HG02571 (cell line): Measurements from ENCODE around the gene SLC2A8.

ENCODE experiments used
- ATAC-seq: cut with Tn5 transposase; IDR thresholded peaks from one replicate; pipeline ENCODE4 v1.9.1; 2021; ENCODE audit warnings: mild to moderate bottlenecking, moderate library complexity; ENCODE audit not compliant: unreplicated experiment

The SLC2A8 gene, protein sequence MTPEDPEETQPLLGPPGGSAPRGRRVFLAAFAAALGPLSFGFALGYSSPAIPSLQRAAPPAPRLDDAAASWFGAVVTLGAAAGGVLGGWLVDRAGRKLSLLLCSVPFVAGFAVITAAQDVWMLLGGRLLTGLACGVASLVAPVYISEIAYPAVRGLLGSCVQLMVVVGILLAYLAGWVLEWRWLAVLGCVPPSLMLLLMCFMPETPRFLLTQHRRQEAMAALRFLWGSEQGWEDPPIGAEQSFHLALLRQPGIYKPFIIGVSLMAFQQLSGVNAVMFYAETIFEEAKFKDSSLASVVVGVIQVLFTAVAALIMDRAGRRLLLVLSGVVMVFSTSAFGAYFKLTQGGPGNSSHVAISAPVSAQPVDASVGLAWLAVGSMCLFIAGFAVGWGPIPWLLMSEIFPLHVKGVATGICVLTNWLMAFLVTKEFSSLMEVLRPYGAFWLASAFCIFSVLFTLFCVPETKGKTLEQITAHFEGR

DNA sequence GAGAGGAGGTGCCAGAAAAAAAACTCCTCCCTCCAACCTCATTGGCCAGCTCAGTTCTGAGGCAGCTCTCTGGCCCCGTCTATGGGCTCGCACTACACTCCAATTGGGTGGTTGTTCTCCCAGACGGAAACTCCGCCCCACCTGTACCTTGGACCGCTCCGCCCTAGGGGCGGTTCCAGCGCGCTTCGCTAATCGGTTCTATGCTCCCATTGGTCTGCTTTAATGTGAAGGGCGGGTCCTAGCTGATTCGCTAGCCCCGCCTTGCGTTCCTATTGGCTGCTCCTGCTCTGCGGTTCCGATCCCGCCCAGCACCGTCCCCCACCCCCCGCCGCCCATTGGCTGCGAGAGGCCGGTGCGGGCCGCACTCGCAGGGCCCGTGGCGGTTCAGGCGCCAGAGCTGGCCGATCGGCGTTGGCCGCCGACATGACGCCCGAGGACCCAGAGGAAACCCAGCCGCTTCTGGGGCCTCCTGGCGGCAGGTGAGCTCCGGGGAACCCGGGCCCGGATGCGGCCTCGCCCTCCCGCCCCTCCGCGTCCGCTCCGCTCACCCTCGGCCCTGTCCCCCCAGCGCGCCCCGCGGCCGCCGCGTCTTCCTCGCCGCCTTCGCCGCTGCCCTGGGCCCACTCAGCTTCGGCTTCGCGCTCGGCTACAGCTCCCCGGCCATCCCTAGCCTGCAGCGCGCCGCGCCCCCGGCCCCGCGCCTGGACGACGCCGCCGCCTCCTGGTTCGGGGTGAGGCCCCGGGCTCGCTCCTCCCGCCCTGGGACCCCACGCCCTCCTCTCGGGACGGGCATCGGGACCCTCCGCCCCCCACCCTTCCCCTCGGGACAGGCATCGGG is at the start of gene SLC2A8:
Gene SLC2A8, plus strand, starts transcription at position 362 of the 838 bp plus-strand sequence. Its CDS starts 62 bp downstream, at position 424.
- ATAC-seq = peak; percentile 94

DNA sequence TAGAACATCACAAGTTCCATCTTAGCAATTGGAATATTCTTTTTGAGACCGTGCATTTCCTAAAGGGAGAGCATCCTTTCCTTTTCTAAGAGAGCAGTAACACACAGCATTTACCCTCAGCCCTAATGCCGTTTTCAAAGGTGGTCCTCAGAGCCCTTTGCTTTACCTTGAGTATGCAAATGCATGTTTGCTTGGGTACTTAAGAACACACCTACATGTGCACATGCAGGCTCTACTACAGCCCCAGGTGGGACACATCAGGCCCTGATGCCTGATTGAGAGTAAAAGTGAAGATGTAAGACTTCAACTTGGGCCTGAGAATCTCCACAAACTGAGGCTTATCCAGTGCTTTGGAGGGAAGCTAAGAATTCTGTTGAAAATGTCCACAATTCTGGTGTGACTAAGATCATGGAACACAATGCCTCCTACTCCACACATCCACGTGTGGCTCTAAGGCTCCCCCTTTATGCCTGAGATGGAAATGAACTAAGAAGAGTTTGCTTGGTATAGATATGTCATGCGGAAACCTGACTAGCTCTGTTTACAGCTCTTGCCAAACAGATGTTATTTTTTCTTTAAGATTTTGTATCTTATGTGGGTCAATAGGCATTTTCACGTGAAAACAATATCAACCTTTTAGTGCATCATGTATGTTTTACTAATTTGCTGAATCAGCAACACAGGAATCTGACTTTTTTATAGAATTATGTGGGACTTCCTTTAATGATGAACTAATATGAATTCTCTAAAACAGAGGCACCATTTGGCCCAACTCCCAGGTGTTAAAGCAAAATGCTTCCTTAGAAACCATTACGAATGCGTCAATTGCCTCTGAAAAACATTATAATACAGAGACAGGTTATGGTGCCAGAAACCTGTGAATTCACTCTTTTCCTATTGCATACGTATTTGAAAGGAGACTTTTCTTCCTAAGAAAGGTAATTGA is 48.9 kb upstream of the SLC2A8 start:
- no peak for ATAC-seq

DNA sequence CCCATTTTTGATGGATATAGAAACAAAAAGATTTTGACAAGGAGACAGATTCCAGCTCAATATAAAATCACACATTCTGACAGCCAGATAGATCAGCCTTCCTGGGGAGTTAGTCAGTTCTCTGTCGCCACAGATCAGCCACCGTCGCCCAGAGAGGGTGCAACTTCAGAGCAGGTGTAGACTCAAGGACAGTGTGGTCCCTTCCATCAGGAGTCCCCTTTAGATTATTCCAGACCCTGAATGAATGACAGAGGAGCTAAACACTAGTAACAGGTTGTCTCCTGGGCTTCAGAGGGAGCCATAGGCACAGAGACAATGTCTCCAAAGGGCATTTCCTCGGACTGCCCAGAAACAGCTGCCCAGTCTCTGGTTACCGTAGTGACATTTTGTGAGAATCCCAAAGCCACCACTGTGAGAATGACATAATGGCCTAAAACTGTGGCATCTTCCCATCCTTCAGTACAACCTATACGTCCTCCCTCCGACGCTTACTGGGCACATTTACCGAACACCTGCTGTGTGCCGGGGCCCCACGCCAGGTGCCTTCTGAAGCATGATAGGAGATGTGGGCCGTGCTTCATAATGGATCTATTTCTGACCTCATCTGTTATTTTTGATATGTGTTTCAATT is 47.4 kb upstream of the SLC2A8 start:
- ATAC-seq = no peak

DNA sequence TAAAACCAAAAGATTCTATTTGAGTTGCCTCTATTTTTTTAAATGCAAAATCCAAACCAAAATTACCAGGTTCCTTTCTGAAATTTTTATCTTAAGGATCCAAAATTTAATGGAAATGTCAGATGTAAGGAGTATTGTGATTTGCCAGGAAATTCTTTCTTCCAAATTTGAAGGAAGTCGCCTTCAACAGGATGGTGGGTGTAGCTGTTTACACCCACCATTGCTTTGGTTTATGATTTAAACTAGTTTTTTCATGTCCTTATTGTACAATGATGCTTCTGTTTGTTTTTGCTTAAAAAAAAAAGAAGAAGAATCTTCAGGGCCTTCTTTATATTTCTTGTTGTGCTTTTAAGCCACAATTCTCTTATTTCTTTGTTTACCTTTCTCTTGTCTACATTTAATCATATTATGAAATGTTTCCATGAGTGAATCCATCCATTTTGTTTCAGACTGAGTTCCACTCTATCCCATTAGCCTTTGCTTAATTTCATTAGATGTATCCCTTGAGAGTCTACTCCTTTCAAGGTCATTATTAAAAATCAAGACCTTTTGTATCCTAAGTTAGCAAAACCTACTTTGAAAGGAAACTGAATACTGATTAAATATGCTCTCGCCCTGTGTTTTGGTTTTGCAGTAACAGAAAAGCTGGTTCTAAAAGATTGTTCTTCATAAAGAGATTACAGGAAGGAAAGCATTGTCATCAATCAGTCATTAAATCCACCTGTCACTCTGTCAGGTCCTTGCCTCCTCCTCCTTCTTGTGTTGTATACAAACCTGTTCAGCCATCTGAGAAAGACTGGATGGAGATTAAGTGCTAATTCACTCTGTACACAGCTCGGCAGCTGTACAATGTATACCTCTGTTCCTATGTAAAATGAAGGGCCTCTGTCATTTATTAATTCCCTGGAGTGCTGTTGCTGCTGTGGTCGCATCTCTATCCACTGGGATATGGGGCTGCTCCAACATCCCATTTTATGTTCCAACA is 45.5 kb upstream of the SLC2A8 start:
- no peak for ATAC-seq

DNA sequence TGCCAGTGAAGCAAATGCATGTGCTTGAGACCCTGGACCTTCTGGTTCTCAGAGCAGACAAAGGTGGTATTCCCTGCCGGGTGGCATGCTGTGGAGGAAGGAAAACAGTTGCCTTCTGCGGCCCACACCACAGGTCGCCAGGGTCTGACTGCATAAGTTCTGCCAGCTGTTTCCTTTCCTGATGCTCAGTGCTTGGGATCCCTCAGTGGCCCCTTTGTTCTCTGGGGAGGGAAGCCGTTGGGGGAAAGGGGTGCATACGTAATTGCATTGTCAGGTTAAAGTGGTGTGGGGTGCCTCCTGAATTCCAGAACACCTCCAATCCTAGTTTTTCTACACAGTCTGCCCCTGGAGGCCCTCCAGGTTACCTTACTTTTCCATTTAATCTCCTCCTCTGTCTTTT is 43.1 kb upstream of the SLC2A8 start:
- no peak for ATAC-seq

DNA sequence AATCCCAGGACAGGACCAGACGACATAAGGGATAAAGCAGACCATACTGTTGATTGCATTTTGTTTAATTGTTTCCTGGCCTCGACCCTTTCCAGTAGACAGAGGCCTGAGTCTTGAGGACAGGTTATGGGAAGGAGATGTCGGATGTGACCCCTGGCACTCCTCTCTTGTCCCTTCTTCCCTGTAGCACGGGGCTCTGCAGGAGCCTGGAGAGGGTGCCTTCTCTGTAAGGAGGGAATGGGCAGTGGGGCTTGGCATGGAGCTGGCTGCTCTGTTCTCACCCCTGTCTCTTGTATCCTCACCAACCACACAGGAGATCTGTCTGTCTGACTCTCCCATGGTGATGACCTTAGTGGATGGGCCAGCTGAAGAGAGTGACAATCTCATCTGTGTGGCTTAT is 40.1 kb upstream of the SLC2A8 start:
- ATAC-seq = no peak

DNA sequence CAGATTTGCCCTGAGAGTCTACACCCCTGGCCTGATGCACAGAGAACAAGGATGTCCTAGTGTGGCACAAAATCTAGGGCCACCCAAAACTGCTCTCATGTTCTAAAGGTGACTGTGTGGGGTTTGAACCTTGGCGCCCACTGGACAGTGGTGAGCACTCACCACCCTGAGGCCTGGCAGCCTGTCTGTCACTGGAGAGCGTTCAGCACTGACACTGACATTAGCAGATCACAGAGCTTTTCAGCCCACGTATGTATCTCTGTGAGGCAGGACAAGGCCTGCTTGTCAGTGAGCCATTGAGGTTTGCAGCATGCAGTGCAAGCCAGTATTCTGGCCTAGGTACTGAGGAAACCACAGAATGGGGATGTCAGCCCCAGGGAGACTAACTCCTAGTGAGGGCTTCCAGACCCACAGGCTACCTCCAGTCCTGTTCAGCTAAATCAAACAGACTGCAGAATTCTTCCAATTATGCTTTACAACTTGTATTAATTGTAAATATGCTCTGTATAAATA is 38.9 kb upstream of the SLC2A8 start:
- ATAC-seq = no peak

DNA sequence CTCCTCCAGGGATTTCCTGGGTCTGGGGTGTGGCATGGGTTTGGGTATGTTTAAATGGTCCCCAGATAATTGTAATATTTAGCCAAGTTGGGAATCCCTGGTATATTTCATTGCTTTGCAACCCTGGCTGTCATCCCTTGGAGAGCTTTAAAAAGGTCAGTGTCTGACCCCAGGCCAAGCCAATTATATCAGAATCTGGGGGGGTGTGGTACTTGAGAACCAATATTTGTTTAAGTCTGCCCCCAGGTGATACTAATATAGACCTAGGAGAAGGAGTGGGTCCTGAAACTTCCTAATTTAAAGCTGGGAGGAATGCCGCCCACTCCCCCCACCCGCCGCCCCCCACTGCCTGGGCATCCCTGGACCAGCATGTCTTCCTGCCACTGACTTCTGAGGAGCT is 38.2 kb upstream of the SLC2A8 start:
- no peak for ATAC-seq

DNA sequence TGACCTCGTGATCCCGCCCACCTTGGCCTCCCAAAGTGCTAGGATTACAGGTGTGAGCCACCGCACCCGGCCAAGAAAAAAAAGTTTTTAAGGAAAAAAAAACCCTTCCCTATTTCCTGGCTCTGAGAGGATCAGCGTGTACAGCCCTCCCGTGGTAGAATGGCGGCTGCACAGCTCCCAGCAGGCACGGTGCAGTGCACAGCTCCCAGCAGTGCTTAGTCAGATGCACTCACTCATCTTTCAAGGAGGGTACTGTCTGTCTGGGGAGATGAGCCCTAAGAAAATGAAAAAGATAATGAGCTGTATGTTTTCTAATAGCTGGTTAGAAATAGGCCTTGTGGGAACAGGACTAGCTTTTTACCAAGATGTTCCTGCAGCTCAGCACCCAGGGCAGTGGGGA is 36.7 kb upstream of the SLC2A8 start:
- no peak for ATAC-seq

DNA sequence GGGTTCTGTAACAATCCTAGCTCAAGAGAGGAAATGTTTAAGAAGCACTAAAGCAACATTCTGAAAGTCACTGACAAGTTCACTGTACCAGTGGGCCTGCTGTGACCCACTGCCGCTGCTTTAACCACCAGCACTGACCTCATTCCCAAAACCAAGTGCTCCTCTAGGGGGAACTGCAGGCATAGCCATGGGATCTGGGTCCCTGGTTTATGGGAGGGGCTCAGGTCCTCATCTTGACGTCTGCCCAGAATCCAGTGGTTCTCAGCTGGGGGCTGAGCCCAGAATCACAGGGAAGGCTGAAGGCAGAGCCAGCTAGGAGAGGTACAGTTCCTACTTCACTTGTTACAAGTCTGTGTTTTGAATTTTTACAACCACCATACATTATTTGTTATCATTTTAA is 36.1 kb upstream of the SLC2A8 start:
- ATAC-seq = no peak

DNA sequence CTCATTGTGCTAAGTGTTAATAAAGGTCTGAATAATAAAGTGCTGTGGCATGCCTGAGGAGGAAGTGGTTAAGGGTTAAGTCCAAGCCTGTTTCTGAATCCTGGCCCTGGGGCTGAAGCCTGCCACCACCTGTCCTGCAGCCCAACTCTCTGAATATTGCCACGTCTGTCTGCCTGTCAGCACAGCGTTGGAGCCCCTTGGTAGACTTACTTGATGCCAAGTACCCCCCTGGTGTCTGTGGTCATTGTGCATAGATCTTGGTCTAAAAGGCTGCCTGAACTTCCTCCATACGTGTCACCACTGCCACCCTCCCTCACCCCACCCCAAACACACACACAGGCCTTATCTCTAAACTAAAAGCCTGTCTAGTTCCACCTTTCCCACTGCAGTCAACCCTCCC is 35.4 kb upstream of the SLC2A8 start:
- no peak for ATAC-seq

DNA sequence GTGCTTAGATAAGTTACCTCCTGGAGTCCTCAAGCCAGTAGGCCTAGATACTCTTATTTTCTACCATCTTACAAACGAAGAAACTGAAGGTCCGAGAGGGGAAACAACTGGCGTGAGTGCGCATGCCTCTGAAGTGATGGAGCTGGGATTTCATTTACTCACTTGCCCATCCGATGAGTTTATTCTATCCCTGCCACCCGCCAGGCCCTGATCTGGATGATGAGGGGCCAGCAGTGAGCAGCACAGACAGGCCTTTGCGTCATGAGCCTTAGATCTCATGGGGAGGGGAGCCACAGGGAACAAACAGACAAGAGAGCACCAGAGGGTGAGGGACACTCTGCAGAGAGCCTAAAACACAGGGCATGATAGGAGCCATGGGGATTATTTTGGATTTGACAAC is 34.1 kb upstream of the SLC2A8 start:
- ATAC-seq = no peak

DNA sequence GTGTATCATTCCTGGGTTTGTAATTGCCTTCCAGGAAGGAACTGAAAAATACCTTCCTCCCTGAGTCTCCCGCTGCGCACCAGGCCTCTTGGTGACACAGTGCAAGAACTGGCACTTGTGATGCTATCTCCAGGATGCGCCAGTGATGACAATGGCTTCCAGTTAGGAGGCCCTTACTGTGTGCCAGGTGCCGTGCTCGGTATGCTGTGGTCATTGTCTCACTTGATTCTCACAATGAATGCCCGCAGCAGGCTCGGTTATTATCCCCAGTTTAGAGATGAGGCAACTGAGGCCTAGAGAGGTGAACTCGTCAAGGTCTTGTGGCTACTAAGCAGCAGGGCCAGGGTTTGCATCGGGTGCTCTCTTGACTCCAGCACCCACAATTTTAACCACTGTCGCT is 31.5 kb upstream of the SLC2A8 start:
- ATAC-seq = no peak

DNA sequence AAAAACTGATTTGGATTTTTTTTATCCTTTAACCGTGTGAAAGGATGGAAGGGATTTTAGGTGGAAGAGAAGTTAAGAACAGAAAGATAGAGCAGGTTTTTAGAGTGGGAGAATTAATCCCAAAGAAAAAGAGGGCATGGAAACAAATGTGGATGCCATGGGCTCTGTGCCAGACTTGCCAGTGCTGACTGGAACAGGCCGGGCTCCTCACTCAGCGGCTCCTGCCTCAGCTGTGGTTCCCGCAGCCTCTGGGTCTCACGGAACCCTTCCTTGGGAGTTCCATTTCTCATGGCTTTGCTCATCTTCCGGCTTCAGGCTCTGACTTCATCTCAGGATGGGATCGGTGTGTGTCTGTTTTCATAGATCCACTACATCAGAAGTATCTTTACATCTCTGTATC is 30.4 kb upstream of the SLC2A8 start:
- ATAC-seq = no peak

DNA sequence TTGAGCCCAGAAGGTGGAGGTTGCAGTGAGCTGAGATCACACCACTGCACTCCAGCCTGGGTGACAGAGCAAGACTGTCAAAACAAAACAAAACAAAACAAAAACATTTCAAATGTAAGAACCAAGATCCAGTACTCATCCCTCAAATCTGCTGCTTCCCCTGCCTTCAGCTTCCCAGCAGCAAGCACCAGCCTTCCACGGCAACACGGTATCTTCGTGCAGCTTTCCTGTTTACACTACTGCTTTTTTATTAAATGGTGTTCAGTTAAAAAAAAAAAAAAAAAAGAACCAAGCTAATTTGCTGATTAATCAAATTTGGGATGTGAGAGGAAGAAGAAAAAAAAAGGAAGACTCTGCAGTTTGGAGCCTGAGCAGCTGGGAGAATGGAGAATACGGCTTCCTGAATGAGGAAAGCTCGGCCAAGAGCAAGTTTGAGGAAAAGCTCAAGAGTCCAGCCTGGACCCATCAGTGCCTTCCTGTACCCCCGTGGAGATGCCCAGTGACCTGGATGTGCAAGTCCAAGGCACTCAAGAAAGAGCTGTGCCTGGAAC is 28.0 kb upstream of the SLC2A8 start:
- ATAC-seq = no peak

DNA sequence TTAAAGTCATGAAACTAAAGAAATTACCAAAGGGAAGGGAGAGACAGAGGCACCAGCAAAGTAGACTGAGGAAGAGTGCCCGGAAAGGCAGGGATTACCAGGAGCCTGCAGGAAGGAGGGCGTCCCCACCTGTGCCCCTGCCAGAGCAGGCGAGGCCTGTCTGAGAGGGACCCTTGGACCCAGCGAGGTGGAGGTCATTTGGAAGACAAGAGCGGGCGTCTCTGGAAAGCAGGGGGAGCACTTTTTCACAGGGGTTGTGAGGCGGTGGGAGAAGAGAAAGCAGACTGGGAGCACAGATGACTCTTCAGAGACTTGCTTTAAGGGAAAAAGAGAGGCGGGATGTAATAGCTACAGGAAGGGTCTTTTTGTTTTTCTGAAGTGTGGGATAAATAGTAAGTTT is 27.5 kb upstream of the SLC2A8 start:
- no peak for ATAC-seq

DNA sequence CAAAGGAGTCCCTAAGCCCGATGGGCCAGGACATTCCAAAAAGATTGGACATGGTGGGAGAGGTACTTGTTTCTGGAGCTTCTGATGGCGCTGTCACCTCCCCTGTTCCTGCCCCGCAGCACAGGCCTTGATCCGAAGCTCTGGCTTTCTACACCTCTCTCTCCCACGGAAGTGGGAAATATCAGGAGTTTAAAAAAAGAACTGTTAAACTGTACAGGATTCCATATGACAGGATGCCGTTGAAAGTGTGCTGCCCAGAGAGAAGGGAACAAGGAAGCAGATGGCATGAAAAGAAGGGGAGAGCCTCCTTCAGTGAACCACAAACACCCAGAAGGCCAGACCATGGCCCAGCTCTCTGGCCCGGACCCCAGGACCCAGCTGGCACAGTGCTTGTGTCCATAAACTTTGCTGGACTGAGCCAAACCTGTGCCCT is 26.8 kb upstream of the SLC2A8 start:
- no peak for ATAC-seq
